ENCODE data around the gene CASTOR1.

CASTOR1 gene

DNA sequence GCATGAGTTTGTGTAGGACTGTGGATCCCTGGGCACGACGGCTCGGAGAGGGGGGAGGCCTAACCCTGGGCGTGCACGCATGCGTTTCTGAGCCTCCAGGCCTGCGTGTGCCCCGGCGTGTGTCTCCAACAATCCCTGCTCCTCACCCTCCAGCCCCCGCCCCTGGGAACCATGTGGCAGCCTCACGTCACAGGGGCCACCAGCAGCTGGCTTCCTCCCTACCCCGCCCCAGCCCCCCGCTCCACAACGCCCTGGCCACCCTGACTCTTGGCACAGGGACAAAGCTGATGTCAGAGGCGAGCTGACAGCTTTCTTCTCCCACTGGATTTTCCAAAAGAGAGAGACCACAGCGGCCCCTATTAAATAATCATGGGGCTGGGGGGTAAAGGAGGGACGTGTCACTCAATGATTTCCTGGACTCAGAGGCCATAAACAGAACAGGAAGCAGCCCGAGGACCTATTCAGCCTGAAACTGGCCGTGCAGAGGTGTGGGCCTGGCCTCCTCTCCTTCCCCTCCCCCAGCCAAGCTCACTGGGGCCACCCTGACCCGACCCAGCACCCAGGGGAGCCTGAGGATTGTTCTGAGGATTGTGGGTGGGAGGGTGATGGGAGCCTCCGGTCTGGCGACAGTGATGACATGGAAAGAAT is 36.0 kb downstream of the CASTOR1 start:
- Mint-ChIP-seq H3K27ac (no peak overlapping the region), H3K4me3 (no peak overlapping the region)

DNA sequence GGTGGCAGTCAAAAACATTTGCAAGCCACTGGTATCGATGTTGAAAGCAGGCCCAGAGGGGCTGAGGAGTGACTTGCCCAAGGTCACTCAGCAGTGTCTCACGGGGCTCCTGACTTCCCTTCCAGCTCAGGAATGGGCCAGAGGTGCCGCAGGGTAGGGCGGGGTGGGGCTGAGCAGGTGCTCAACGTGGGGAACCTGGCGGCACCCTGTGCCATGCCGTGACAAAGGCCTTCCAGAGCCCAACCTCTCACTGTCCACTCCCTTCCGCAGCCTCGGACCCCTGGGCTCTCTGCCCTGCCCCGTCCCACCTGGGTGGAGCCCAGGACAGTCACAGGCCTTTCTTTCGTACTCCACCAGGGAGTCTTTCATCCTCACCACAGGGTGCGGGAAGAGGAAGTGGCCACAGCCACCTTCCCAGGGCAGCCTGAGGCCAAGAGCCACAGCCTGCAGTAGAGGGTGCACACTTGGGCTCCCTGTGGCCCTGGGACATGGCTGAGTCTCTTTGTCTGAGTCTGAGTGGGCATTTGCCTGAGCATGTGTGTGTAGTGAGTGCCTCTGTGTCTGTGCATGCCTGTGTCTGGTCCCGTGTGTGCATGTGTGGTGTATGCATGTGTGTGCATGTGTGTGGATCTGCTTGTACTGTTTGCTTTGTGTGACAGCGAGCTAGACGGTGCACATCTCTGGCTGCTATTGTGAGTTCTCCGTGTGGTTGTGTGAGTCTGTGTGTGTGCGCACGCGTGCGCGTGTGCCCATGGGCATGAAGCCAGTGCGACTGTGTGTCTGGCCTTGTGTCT is 36.7 kb downstream of the CASTOR1 start:
- peaks cover 22% of the 10 kb centered on the region for H3K4me1 Mint-ChIP-seq

More for the DNA sequence above, 36.0 kb downstream of the CASTOR1 start:
- H3K9me3 Mint-ChIP-seq, result no peaks in the 10 kb centered on the region
- H3K36me3 Mint-ChIP-seq, result no peaks in the 10 kb centered on the region
- H3K27me3 Mint-ChIP-seq, result no peaks in the 10 kb centered on the region
- H3K4me1 Mint-ChIP-seq, result peaks cover 16% of the 10 kb centered on the region

DNA sequence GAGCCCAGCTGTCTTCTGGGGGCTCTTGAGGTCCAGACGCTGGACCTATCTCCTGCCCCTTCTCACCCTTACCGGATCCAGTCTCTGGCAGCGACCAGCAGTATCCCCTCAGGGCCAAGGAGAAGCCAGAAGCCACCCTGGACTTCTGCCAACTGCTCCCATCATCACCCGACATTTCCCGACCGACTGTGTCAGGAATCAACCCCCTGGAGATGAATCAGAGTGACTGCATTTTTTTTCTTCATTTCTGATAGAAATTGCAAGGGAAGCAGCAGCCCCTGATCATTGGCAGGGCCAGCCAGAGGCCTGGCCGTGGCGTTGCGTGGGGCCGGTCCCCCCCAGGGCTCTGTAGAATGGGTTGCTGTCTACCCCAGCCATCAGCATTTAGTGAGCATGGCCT is 37.6 kb downstream of the CASTOR1 start:
- no peaks in the 10 kb centered on the region for H3K9me3 Mint-ChIP-seq
- no peak overlapping the region for H3K4me3 Mint-ChIP-seq
- H3K4me1 Mint-ChIP-seq, result peaks cover 30% of the 10 kb centered on the region
- H3K27ac Mint-ChIP-seq, result no peak overlapping the region
- H3K27me3 Mint-ChIP-seq, result no peaks in the 10 kb centered on the region
- no peaks in the 10 kb centered on the region for H3K36me3 Mint-ChIP-seq

More for the DNA sequence above, 36.7 kb downstream of the CASTOR1 start:
- Mint-ChIP-seq H3K36me3 (no peaks in the 10 kb centered on the region), H3K9me3 (no peaks in the 10 kb centered on the region), H3K4me3 (no peak overlapping the region), H3K27ac (no peak overlapping the region), H3K27me3 (no peaks in the 10 kb centered on the region)

DNA sequence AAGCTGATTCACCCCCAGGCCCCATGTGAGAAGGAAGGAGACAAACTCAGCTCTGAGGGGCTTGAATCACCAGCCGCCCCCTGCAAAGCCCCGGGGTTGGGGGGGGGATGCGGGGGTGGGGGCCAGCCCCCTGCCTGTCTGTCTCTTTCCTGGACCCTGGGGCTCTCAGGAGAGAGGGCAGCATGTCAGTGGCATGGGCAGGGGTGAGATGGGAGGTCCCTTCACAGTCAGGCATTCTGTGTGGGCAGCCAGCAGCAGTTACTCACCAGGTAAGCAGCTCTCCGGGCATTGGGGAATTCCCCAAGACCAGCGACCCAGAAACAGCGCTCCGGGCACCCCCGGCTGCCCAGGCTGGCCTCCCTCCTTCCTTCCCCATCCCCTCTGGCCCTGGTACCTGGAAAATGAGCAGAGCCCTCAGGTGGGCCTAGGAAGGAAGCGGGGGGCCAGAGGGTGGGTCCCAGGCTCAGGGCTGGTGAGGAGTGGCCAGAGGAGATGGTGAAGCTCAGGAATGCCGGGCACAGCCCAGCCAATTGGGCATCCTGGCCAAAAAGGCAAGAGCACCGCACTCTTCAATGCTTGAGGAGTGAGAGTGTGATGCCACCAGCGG is 38.5 kb downstream of the CASTOR1 start:
- no peak overlapping the region for H3K27ac Mint-ChIP-seq
- no peaks in the 10 kb centered on the region for H3K9me3 Mint-ChIP-seq
- H3K4me1 Mint-ChIP-seq, result peaks cover 33% of the 10 kb centered on the region
- no peak overlapping the region for H3K4me3 Mint-ChIP-seq
- H3K27me3 Mint-ChIP-seq, result no peaks in the 10 kb centered on the region
- no peaks in the 10 kb centered on the region for H3K36me3 Mint-ChIP-seq

DNA sequence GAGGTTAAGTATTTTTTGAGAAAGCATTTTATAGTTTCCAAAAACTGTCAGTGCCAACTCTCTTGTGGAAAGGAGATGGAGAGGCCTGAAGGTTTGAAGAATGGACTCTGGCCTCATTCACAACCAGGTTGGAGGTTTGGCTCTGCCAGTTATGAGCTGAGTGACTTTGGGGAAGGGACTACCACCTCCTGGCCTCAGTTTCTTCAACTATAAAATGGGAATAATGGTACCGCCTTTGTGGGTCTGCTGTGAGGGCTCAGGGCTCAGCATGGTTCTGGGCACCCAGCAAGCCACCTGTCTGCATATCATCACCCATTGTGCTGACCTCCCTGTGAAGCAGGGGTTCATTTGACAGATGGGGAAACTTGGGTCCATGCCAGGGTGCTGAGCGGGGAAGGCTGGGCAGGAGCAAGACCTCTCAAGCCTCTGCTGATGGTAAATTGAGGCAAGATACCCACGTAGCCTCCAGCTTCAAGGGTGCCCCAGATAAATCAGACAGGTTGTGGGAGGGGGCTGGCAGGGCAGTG is 39.2 kb downstream of the CASTOR1 start:
- H3K27ac Mint-ChIP-seq, result no peak overlapping the region
- H3K36me3 Mint-ChIP-seq, result no peaks in the 10 kb centered on the region
- H3K4me3 Mint-ChIP-seq, result no peak overlapping the region
- H3K4me1 Mint-ChIP-seq, result peaks cover 38% of the 10 kb centered on the region
- H3K9me3 Mint-ChIP-seq, result no peaks in the 10 kb centered on the region
- H3K27me3 Mint-ChIP-seq, result no peaks in the 10 kb centered on the region

DNA sequence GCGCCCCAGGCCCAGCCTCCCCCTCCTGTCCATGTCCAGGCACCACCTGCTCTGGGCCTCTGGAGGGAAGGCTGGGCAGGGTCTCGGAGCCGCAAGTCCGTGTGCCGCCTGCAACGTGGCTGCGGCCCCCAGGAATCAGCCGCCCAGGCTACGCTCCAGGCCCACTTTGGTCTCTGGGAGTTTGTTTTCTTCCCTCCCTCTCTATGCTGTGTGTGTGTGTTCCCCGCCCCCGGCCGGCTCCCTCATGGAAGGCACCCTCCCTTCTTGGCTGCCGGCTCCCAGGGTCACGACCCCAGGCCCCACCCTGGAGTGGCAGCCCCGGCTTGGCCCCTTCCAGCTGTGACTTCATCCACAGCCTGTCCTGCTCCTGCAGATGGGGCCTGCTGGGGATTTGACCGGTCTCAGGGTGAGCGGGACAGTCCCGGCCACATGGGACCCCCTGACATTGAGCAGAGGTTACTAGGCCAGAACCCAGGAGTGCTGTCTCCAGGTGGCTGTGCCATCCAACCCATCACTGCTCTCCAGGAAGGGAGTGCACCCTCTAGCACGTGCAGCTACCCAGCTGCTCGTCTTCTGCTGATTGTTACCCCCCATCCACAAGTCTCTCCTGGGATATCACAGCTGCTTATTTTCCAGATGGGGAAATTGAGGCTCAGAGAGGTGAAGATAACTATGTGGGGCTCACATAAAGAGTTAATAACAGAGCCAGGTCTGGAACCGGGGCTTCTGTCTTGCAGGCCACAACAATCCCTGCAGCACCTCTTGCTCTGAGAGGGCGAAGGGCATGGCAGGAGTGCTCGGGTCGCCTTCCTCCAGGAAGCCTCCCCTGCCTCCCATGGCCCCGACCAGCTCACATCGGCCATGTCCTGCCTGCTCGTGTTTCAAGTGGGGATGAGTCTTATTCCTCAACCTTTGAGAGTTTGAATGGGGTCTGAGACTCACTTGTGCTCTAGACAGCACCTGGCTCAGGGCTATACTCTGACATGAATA is 40.0 kb downstream of the CASTOR1 start:
- Mint-ChIP-seq H3K27ac (peak overlapping the region; percentile 74), H3K4me1 (peaks cover 43% of the 10 kb centered on the region)

DNA sequence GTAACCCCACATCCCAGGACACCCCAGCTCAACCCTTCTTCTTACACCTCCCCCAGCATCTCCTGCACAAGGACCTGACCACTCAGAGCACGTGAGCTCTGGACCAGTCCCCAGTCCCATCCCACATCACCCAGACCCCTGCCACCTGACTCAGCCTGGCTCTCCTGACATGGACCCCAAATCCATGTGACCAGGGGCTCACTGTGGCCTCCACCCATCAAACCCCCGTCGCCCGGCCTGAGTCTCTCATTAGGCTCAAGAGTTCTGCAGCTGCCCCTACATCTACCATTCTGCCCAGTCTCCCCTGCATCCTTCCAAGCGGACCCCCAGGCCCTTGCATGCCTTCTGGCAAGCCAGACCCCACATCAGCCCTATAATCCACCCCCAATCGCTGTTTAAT is 40.8 kb downstream of the CASTOR1 start:
- H3K27me3 Mint-ChIP-seq, result no peaks in the 10 kb centered on the region
- H3K4me3 Mint-ChIP-seq, result peak overlapping the region; percentile 27
- H3K9me3 Mint-ChIP-seq, result no peaks in the 10 kb centered on the region
- peaks cover 45% of the 10 kb centered on the region for H3K4me1 Mint-ChIP-seq
- H3K27ac Mint-ChIP-seq, result peak overlapping the region; percentile 42
- peaks cover 8% of the 10 kb centered on the region for H3K36me3 Mint-ChIP-seq

More for the DNA sequence above, 40.0 kb downstream of the CASTOR1 start:
- Mint-ChIP-seq H3K27me3 (no peaks in the 10 kb centered on the region), H3K4me3 (no peak overlapping the region), H3K36me3 (peaks cover 2% of the 10 kb centered on the region), H3K9me3 (no peaks in the 10 kb centered on the region)

DNA sequence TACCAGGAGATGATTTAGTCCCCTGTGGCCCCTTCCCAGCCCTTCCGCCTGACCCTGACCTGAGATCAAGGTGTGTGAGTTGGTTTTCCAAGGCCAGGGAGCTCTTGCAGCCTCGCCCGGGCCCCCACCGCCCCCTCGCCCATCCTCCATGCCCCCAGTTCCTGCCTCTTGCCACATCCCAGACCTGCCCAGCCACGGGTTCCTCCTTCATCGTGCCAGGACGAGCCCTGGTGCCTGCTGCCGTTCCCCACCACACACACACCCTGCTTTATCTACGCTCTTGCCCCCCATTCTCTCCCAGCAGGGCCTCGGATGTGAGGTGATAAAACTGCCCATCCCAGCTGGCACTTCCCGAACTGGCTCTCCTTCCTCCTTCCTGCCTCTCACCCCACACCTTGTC is 41.3 kb downstream of the CASTOR1 start:
- peak overlapping the region; percentile 27 for H3K4me3 Mint-ChIP-seq
- H3K36me3 Mint-ChIP-seq, result peaks cover 9% of the 10 kb centered on the region
- no peaks in the 10 kb centered on the region for H3K27me3 Mint-ChIP-seq
- H3K9me3 Mint-ChIP-seq, result no peaks in the 10 kb centered on the region
- peak overlapping the region; percentile 42 for H3K27ac Mint-ChIP-seq
- peaks cover 44% of the 10 kb centered on the region for H3K4me1 Mint-ChIP-seq

DNA sequence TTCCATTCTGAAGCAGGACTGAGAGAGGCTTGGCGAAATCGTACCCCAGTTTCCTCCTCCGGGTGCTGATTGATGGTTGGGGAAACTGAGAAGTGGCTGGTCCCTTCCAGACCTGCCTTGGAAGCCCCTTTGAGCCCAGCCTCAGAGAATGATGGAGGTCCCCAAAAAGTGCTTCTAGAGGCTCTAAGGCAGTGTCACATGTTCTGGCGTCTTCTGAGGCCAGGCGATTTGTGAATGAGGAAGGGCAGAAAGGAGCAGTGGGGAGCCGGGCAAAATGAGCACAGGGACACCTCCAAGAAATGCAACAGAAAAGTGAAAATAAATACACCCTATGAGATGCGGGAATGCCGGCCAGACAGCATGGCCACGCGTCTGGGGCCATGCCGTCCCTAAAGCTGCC is 41.7 kb downstream of the CASTOR1 start:
- Mint-ChIP-seq H3K9me3 (no peaks in the 10 kb centered on the region), H3K27me3 (no peaks in the 10 kb centered on the region), H3K4me1 (peaks cover 43% of the 10 kb centered on the region), H3K27ac (no peak overlapping the region), H3K4me3 (peak overlapping the region; percentile 19), H3K36me3 (peaks cover 11% of the 10 kb centered on the region)

DNA sequence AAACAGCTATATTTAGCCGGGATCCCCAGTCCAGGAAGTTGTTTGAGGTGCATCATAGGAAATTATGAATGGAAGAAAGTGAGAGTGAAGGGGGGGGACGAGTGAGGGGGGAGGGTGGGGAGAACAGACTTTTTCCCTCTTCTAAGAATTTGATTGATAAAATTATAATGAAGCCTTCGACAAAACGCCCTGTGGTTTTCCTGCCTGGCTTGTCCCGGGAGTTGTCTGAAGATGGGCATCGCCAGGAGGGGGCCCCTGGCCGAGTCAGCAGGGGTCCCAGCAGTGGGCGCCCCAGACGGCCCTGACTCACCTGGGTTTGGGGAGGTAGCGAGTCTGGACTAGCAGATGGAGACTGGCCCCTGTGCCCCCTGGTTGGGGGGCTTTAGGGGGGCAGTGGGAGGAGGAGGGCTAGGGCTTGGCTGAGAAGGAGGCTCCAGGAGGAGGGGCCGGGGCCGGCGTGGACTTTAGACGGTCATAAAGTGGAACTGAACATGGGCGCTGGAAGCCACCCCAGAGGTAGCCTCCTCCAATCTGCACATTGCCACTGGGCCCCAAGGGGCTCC is 42.4 kb downstream of the CASTOR1 start:
- peaks cover 11% of the 10 kb centered on the region for H3K36me3 Mint-ChIP-seq
- no peaks in the 10 kb centered on the region for H3K27me3 Mint-ChIP-seq
- H3K27ac Mint-ChIP-seq, result peak overlapping the region; percentile 94
- peak overlapping the region; percentile 86 for H3K4me3 Mint-ChIP-seq
- H3K9me3 Mint-ChIP-seq, result no peaks in the 10 kb centered on the region
- peaks cover 43% of the 10 kb centered on the region for H3K4me1 Mint-ChIP-seq

DNA sequence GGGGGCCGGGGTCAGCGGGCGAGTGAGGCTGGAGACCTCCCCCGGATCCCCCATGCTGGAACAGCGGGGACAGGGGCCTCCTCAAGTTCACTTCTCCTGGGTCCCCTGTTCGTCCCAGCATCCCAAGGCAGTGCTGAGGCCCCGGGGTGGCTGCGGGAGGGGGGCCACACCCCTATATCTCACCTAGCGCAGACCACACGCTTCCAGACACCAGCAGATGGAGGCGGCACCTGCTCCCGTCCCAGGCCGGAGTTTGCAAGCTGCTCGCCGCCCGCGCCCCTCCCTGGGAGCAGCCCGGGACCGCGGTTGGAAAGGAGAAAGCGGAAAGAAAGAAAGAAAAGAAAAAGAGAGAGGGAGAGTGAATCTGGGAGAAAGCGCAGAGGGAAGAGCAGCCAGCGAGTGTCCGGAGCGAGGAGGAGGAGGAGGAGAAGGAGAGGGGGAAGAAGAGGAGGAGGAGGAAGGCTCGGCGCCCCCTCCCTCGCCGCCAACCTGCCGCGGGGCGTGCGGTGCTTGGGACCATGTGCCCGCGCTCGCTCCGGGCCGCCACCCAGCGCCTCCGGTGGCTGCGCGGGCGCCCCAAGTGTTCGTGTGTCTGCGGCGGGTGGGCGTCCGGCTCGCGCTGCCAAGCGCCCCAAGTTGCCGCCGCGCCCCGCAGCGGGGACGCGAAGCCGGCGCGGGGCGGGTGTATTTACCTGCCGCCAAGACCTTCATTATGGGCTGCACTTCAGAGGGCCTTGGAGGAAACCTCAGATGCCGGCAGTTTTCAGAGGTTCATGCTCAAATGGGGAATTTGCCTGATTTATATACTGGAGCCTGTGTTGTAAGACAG is 43.1 kb downstream of the CASTOR1 start, which contains the start of gene LIF:
Gene LIF, minus strand, starts transcription at position 775 of the 829 bp plus-strand sequence. Its CDS starts 64 bp downstream, at position 711.
- peaks cover 11% of the 10 kb centered on the region for H3K36me3 Mint-ChIP-seq
- H3K27ac Mint-ChIP-seq, result peak within 1 kb of the TSS; percentile 99
- H3K4me1 Mint-ChIP-seq, result peaks cover 43% of the 10 kb centered on the region
- peak within 1 kb of the TSS; percentile 98 for H3K4me3 Mint-ChIP-seq
- H3K9me3 Mint-ChIP-seq, result no peaks in the 10 kb centered on the region
- H3K27me3 Mint-ChIP-seq, result no peaks in the 10 kb centered on the region

DNA sequence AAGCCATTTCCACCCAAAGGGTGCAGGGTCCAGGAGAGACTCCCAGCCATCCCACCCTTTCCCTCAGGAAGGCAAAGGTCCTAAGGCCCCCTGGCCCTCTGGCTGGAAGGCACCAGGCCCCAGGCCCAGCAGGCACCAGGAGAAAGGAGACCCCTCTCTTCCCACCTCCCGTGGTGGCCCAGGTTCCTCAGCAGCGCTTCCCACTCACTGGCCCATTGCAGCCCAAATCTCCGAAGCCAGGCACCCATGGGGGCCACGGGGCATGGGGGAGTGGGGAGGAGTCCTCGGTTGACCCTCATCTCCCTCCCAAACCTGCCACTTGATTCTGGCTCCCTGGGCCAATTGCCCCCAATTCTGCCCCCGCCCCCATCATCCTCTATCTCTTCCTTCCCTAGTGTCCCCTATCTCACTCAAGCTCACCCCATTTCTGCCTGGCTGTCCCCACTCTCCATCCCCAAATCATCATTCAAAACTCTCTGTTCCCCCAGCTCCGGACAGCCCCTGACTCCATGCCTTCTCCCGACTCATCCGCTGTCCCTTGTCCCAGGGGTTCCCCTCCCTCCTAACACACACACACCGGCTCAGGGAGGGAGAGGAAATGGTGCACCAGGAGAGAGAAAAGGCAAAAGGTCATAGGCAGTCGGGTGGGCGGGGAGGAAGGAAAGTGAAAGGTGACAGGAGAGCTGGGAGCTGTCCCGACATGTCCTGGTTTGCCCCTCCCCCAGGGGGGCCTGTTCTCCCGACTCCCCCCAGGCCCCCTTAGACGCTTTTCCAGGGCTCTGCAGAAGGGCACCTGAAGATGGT is 43.9 kb downstream of the CASTOR1 start:
- H3K27ac Mint-ChIP-seq, result peak overlapping the region; percentile 99
- H3K36me3 Mint-ChIP-seq, result peaks cover 11% of the 10 kb centered on the region
- peaks cover 43% of the 10 kb centered on the region for H3K4me1 Mint-ChIP-seq
- peak overlapping the region; percentile 98 for H3K4me3 Mint-ChIP-seq
- no peaks in the 10 kb centered on the region for H3K27me3 Mint-ChIP-seq
- no peaks in the 10 kb centered on the region for H3K9me3 Mint-ChIP-seq

DNA sequence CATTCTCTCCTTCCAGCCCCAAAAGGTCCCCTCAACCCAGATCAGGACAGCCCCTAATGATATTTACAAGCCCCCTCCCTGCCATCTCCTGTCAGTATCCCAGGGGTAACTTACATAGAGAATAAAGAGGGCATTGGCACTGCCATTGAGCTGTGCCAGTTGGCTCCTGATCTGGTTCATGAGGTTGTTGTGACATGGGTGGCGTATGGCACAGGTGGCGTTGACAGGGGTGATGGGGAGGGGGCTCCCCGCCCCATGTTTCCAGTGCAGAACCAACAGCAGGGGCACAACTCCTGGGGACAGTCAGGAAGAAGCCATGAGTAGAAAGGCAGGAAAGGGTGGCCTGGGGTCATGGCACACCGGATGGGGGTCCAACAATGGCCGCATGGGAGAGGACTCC is 44.7 kb downstream of the CASTOR1 start:
- Mint-ChIP-seq H3K27ac (peak overlapping the region; percentile 94), H3K36me3 (peaks cover 11% of the 10 kb centered on the region), H3K4me3 (peak overlapping the region; percentile 98), H3K27me3 (no peaks in the 10 kb centered on the region), H3K4me1 (peaks cover 41% of the 10 kb centered on the region), H3K9me3 (no peaks in the 10 kb centered on the region)
